ENCODE results near the gene KPNA2. TPM values are rescaled to one million over a fixed set of nuclear protein-coding genes. Genes with fewer than 3 reads are reported as not detected.

KPNA2 gene
- total and polyA plus RNA-seq, 12 donors, result 5.1 to 59.3 (median 22.8) TPM

DNA sequence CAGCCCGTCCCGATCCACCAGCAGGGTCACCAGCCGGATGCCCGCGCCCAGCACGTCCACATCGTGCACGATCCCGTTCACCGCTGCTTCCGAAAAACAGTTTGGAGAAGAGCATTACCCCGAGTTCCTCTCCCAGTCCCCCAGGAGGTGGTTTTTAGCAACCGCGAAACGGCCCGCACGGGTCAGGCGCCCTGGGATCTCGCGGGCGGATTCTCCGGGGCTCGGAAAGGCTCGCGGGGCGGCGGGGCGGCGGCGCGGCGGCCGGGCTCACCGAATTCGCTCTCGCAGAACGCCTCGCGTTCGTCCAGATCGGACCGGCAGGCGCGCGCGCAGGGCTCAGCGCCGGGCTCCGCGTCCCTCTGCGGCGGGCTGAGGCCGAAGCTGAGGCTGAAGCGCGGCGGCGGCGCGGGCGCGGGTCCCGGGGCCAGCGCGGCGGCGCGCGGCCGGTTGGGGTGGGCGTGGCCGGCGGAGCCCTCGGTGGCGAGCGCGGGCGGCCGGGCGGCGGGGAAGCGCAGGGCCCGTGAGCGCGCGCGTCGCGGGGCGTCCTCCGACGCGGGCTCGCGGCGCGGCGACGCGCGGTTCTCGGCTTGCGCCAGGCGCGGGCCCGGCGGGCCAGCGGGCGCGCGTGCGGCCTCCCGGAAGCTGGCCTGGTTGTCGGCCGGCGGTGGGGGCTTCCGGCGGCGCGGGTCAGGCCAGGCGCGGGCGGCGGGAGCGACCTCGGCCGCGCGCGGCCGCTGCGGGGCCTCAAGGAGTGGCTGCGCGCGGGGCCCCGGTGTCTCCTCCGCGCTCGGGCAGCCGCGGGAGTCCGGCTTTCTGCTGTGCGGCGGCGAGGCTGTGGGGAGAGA, 42.2 kb upstream of the KPNA2 start:
- intact Hi-C loops (cut with DNase I), result no loop called here
- Histone ChIP-seq H3K4me3 (peak overlapping the region; percentile 62 to 90 (median 69)), H3K4me1 (replicated peaks in 1 of 2) (peaks cover 15 to 24% of the 10 kb centered on the region in 2 donors), H3K27me3 (no peaks in the 10 kb centered on the region), H3K9me3 (replicated peaks in 1 of 3) (no peaks in the 10 kb centered on the region), H3K36me3 (replicated peaks in 1 of 2) (no peaks in the 10 kb centered on the region), H3K27ac (peak overlapping the region; percentile 64 to 97 (median 89))
- DNase-seq, result peak; percentile 75 to 88 (median 83)
- 0 to 2% (median 0%) methylated on average over 10 to 143 of the region's 144 CpGs for WGBS, 4 donors
- TF ChIP-seq POLR2A (IDR thresholded peaks at IDR 0.05), result peak; percentile 33 to 77
- TF ChIP-seq, protein P1, sequence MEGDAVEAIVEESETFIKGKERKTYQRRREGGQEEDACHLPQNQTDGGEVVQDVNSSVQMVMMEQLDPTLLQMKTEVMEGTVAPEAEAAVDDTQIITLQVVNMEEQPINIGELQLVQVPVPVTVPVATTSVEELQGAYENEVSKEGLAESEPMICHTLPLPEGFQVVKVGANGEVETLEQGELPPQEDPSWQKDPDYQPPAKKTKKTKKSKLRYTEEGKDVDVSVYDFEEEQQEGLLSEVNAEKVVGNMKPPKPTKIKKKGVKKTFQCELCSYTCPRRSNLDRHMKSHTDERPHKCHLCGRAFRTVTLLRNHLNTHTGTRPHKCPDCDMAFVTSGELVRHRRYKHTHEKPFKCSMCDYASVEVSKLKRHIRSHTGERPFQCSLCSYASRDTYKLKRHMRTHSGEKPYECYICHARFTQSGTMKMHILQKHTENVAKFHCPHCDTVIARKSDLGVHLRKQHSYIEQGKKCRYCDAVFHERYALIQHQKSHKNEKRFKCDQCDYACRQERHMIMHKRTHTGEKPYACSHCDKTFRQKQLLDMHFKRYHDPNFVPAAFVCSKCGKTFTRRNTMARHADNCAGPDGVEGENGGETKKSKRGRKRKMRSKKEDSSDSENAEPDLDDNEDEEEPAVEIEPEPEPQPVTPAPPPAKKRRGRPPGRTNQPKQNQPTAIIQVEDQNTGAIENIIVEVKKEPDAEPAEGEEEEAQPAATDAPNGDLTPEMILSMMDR (IDR thresholded peaks at IDR 0.05), result peak in 3 of 6 experiments; percentile 15 to 40 (median 29)

DNA sequence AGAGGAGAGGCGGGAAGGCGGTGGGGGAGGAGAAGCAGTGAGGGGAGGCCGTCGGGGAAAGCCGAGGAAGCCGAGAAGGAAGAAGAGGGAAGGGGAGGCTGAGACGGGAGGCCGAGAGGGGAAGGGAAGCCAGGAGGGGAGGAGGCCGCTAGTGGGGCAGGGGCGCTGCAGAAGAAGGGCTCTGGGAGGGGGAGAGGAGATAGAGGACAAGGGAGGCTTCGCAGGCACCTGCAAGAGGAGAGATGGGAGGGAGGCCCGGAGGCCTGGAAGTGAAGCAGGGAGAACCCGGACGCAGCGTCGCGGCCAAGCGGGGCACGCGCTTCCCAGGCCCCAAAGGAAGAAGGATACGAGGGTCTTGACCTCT, 41.6 kb upstream of the KPNA2 start:
- 2 to 5% (median 5%) methylated on average over 21 of the region's 21 CpGs for WGBS, 4 donors
- Histone ChIP-seq H3K4me3 (peak overlapping the region in 3 of 4 donors; percentile 45 to 90 (median 73)), H3K36me3 (replicated peaks in 1 of 2) (no peaks in the 10 kb centered on the region), H3K27ac (peak overlapping the region; percentile 64 to 97 (median 89)), H3K9me3 (replicated peaks in 1 of 3) (no peaks in the 10 kb centered on the region), H3K4me1 (replicated peaks in 1 of 2) (peaks cover 15 to 24% of the 10 kb centered on the region in 2 donors), H3K27me3 (no peaks in the 10 kb centered on the region)
- intact Hi-C loops (cut with DNase I), result no loop called here
- no peak for TF ChIP-seq POLR2A (IDR thresholded peaks at IDR 0.05)
- TF ChIP-seq, protein P1 (IDR thresholded peaks at IDR 0.05), result peak in 1 of 6 experiments; percentile 4
- peak in 1 of 7 donors; percentile 21 for DNase-seq

DNA sequence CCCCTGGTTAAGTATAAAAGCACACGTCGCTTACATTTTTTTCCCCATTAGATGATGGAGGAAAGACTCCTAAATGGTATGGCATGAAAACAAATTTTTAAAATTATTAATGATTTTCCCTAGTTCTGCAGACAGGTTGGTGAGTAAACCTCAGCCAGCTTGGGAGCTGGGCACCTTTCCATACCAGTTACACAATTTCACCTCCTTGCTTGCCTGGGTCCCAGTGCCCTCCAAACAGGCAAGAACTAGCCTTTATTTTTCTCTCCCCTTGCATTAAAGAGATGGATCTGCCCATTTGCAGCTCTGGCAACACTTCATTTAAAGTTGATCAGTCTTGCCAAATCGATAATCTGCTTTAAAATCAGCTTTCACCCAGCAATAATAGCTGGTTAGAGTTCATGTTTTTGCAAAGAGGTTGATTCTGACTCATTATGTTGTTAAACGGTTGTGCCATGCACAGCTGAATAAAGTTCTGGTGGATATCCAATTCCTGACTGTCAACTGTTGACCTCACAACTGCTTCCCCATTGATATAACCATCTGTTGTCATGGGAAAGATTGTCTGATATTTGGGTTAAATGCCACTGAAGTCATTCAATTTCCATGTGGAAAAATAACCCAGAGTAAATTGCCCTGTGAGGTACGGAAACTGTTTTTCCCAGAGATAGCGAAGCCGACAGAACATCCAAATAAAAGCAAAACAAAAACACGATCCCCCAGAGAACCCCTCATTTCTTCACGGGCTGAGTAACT, 40.5 kb upstream of the KPNA2 start:
- H3K27me3 ChIP-seq, result no peaks in the 10 kb centered on the region
- intact Hi-C loops (cut with DNase I), result no loop called here
- H3K4me1 ChIP-seq (replicated peaks in 1 of 2), result peaks cover 15 to 24% of the 10 kb centered on the region in 2 donors
- H3K4me3 ChIP-seq, result peak overlapping the region in 3 of 4 donors; percentile 16 to 84 (median 36)
- H3K36me3 ChIP-seq (replicated peaks in 1 of 2), result no peaks in the 10 kb centered on the region
- peak in 1 of 2 donors; percentile 18 for TF ChIP-seq POLR2A (IDR thresholded peaks at IDR 0.05)
- TF ChIP-seq, protein P1 (IDR thresholded peaks at IDR 0.05), result no peak
- H3K27ac ChIP-seq, result peak overlapping the region in 4 of 5 donors; percentile 24 to 94 (median 76)
- 12 to 18% (median 14%) methylated on average over 9 of the region's 9 CpGs for WGBS, 4 donors
- DNase-seq, result peak; percentile 53 to 76 (median 74)
- H3K9me3 ChIP-seq (replicated peaks in 1 of 3), result no peaks in the 10 kb centered on the region

Measured in adrenal gland (tissue), 12 donors.